HCT116 (cell line): ENCODE data around the gene CXADR. TPM values are rescaled to one million over a fixed set of nuclear protein-coding genes. Genes with fewer than 3 reads are reported as not detected.
A peak's percentile ranks its signal among the peaks of the same experiment; 100 is the strongest.

Experiments
- ATAC-seq: fragments of 200-7000 bp; cut with Tn5 transposase; 2 replicates; pipeline ENCODE4 v1.9.1; 2020; ENCODE audit warnings: mild to moderate bottlenecking, moderate library complexity
- BruUV-seq: library from RNA; stranded (reverse); fragments of 400-500 nt; replicated peaks from 2 replicates; lab custom pipeline; 2021; lab: Mats Ljungman, UMichigan
- CTCF ChIA-PET: fragments of 300-600 bp; sonication (Branson Sonifier 250); formaldehyde crosslinking; loops from one replicate; lab custom pipeline; 2021; ENCODE audit warnings: antibody characterized with exemption; lab: Charles Lee
- POLR2A ChIA-PET: fragments of 300-600, 350-600 bp; sonication (Branson Sonifier 250); formaldehyde crosslinking; loops from one replicate; lab custom pipeline; 2021; ENCODE audit warnings: antibody characterized with exemption; lab: Charles Lee
- RAD21 ChIA-PET, 2 experiments: fragments of 300-600 bp; sonication (Branson Sonifier 250); formaldehyde crosslinking; loops; one replicate each; lab custom pipeline; 2023; ENCODE audit warnings: low total read pairs in 2 of 2; ENCODE audit not compliant: uncharacterized antibody in 2 of 2, unreplicated experiment in 2 of 2, low non-redundant PET in 1 of 2; lab: Charles Lee
- DNase-seq: peaks from one replicate; pipeline ENCODE4 v3.0.0-alpha.2; 2010; ENCODE audit warnings: low read depth, low spot score
- H2AFZ ChIP-seq: fragments of 200-600 bp; shearing (Covaris generic), sonication (generic); 2 replicates; pipeline ENCODE4 v1.6.1; 2017; ENCODE audit warnings: low read depth, mixed run types, mixed read lengths, antibody characterized with exemption, low read length; ENCODE audit not compliant: poor library complexity, severe bottlenecking
- H3K27ac ChIP-seq: 2 replicates; pipeline ENCODE4 v1.5.1; 2012; ENCODE audit warnings: low read depth, low read length
- H3K27me3 ChIP-seq: fragments of 200-600 bp; sonication (generic); 2 replicates; pipeline ENCODE4 v1.6.1; 2016; ENCODE audit warnings: mixed run types, low read length, mixed read lengths; ENCODE audit not compliant: insufficient read depth
- H3K36me3 ChIP-seq, 2 experiments: fragments of 200-500 bp in 1 of 2; fragments of 200-600 bp in 1 of 2; sonication (Bioruptor generic) in 1 of 2; sonication (generic) in 1 of 2; 2 replicates each; pipeline versions ENCODE4 v1.5.1 to v1.6.1; 2014 to 2016; ENCODE audit warnings: low read length in 2 of 2, inconsistent platforms in 1 of 2, mixed read lengths in 1 of 2, mixed run types in 1 of 2; ENCODE audit not compliant: insufficient read depth in 2 of 2, control insufficient read depth in 1 of 2
- H3K4me1 ChIP-seq, 2 experiments: fragments of 200-600 bp in 1 of 2; sonication (generic) in 1 of 2; 2 replicates each; pipeline versions ENCODE4 v1.5.1 to v1.6.1; 2012 to 2017; ENCODE audit warnings: low read length in 2 of 2, inconsistent platforms in 1 of 2, mild to moderate bottlenecking in 1 of 2, mixed read lengths in 1 of 2, mixed run types in 1 of 2, moderate library complexity in 1 of 2; ENCODE audit not compliant: insufficient read depth in 2 of 2, control insufficient read depth in 1 of 2
- H3K4me2 ChIP-seq: fragments of 200-600 bp; sonication (generic); 2 replicates; pipeline ENCODE4 v1.6.1; 2017; ENCODE audit warnings: mixed run types, low read length, mixed read lengths
- H3K4me3 ChIP-seq, 2 experiments: fragments of 200-600 bp in 1 of 2; sonication (generic) in 1 of 2; replicated peaks in 1 of 2; 2 replicates each; pipeline ENCODE4 v1.5.1; 2011 to 2016; ENCODE audit warnings: low read length in 2 of 2, control low read depth in 1 of 2, low read depth in 1 of 2, mild to moderate bottlenecking in 1 of 2, mixed read lengths in 1 of 2, mixed run types in 1 of 2
- H3K79me2 ChIP-seq: fragments of 200-600 bp; sonication (generic); 2 replicates; pipeline ENCODE4 v1.6.1; 2017; ENCODE audit warnings: mild to moderate bottlenecking, mixed run types, low read length, moderate library complexity, mixed read lengths; ENCODE audit not compliant: insufficient read depth
- H3K9ac ChIP-seq: fragments of 200-600 bp; sonication (generic); 2 replicates; pipeline ENCODE4 v1.6.1; 2016; ENCODE audit warnings: low read length, mixed read lengths
- H3K9me2 ChIP-seq: fragments of 200-600 bp; sonication (generic), shearing (Covaris generic); 2 replicates; pipeline ENCODE4 v1.6.1; 2017; ENCODE audit warnings: mixed run types, mild to moderate bottlenecking, moderate library complexity; ENCODE audit not compliant: insufficient read depth
- H3K9me3 ChIP-seq, 2 experiments: fragments of 200-500 bp in 1 of 2; fragments of 200-600 bp in 1 of 2; sonication (Bioruptor generic) in 1 of 2; sonication (generic) in 1 of 2; 2 replicates each; pipeline ENCODE4 v1.6.1; 2014 to 2017; ENCODE audit warnings: low read length in 2 of 2, mixed read lengths in 2 of 2, inconsistent platforms in 1 of 2, low read depth in 1 of 2, mild to moderate bottlenecking in 1 of 2, mixed run types in 1 of 2, moderate library complexity in 1 of 2; ENCODE audit not compliant: control insufficient read depth in 1 of 2, insufficient read depth in 1 of 2
- H4K20me1 ChIP-seq: fragments of 200-600 bp; sonication (generic), shearing (Covaris generic); 2 replicates; pipeline ENCODE4 v1.6.1; 2017; ENCODE audit warnings: mixed run types, mild to moderate bottlenecking, moderate library complexity; ENCODE audit not compliant: insufficient read depth
- CBX3 ChIP-seq: IDR thresholded peaks from 2 replicates; pipeline ENCODE4 v1.6.1; 2012; ENCODE audit warnings: low read depth
- CEBPB ChIP-seq: IDR thresholded peaks from 2 replicates; pipeline ENCODE4 v1.6.1; 2012; ENCODE audit warnings: low read depth
- EGR1 ChIP-seq: IDR thresholded peaks from 2 replicates; pipeline ENCODE4 v1.6.1; 2012; ENCODE audit warnings: low read depth
- ELF1 ChIP-seq: IDR thresholded peaks from 2 replicates; pipeline ENCODE4 v1.6.1; 2012; ENCODE audit warnings: low read depth, borderline replicate concordance
- FOSL1 ChIP-seq: IDR thresholded peaks from 2 replicates; pipeline ENCODE4 v1.6.1; 2012; ENCODE audit warnings: low read depth
- POLR2A ChIP-seq: IDR thresholded peaks from 2 replicates; pipeline ENCODE4 v1.7.0; 2011; ENCODE audit warnings: borderline replicate concordance; ENCODE audit not compliant: insufficient read depth, insufficient read length; ENCODE audit errors: extremely low read depth
- POLR2AphosphoS5 ChIP-seq: IDR thresholded peaks from 2 replicates; pipeline ENCODE4 v1.6.1; 2011; ENCODE audit warnings: mild to moderate bottlenecking, low read depth, low read length, moderate library complexity
- RAD21 ChIP-seq: IDR thresholded peaks from 2 replicates; pipeline ENCODE4 v1.6.1; 2012; ENCODE audit warnings: low read depth, mild to moderate bottlenecking
- SIN3A ChIP-seq: IDR thresholded peaks from 2 replicates; pipeline ENCODE4 v1.6.1; 2012; ENCODE audit warnings: low read depth
- SP1 ChIP-seq: IDR thresholded peaks from 2 replicates; pipeline ENCODE4 v1.6.1; 2012; ENCODE audit warnings: low read depth
- SRF ChIP-seq: IDR thresholded peaks from 2 replicates; pipeline ENCODE4 v1.6.1; 2012; ENCODE audit warnings: low read depth
- TCF7L2 ChIP-seq: IDR thresholded peaks from 2 replicates; pipeline ENCODE4 v1.7.0; 2011; ENCODE audit warnings: borderline replicate concordance, inconsistent platforms; ENCODE audit not compliant: insufficient read depth, insufficient read length; ENCODE audit errors: extremely low read depth
- YY1 ChIP-seq: IDR thresholded peaks from 2 replicates; pipeline ENCODE4 v1.6.1; 2011; ENCODE audit warnings: low read length, low read depth, moderate library complexity, mild to moderate bottlenecking; ENCODE audit not compliant: insufficient replicate concordance; ENCODE audit errors: extremely low read depth
- ZNF274 ChIP-seq: fragments of 200-500 bp; sonication (Bioruptor generic); IDR thresholded peaks from 2 replicates; pipeline ENCODE4 v1.6.1; 2014; ENCODE audit warnings: mild to moderate bottlenecking, low read depth, low read length, inconsistent platforms
- intact Hi-C: fragments of 100-400 bp; cut with micrococcal nuclease; formaldehyde crosslinking; loops from 2 replicates; pipeline ENCODE4 v1.10.0; 2022
- total RNA-seq: library from RNA; stranded (reverse); gene quantifications from one replicate; pipeline ENCODE4 v1.2.1, GENCODE V29; 2021; ENCODE audit not compliant: unreplicated experiment
- TF ChIP-seq, protein P1 (sequence below): IDR thresholded peaks from 2 replicates; pipeline ENCODE4 v1.6.1; 2012
- TF ChIP-seq, protein P2 (sequence below): IDR thresholded peaks from 2 replicates; pipeline ENCODE4 v1.6.1; 2012
- TF ChIP-seq, protein P3 (sequence below), 3 experiments: fragments of 200-600 bp in 1 of 3; sonication (generic) in 1 of 3; IDR thresholded peaks in 2 of 3; conservative IDR thresholded peaks in 1 of 3; 2 replicates each; pipeline ENCODE4 v1.5.1; 2012 to 2017; ENCODE audit warnings: low read depth in 2 of 3, low read length in 2 of 3, antibody characterized with exemption in 1 of 3, borderline replicate concordance in 1 of 3, control low read depth in 1 of 3, mild to moderate bottlenecking in 1 of 3, mixed read lengths in 1 of 3, mixed run types in 1 of 3, moderate library complexity in 1 of 3; ENCODE audit not compliant: insufficient read depth in 1 of 3
- TF ChIP-seq, protein P4 (sequence below): IDR thresholded peaks from 2 replicates; pipeline ENCODE4 v1.6.1; 2011; ENCODE audit warnings: mild to moderate bottlenecking, low read length, moderate library complexity; ENCODE audit not compliant: insufficient replicate concordance; ENCODE audit errors: extremely low read depth
- TF ChIP-seq, protein P5 (sequence below): IDR thresholded peaks from 2 replicates; pipeline ENCODE4 v1.6.1; 2012; ENCODE audit warnings: low read depth

Gene CXADR
- total RNA-seq, 1 experiment from 2014 or later: 21.6 TPM

DNA sequence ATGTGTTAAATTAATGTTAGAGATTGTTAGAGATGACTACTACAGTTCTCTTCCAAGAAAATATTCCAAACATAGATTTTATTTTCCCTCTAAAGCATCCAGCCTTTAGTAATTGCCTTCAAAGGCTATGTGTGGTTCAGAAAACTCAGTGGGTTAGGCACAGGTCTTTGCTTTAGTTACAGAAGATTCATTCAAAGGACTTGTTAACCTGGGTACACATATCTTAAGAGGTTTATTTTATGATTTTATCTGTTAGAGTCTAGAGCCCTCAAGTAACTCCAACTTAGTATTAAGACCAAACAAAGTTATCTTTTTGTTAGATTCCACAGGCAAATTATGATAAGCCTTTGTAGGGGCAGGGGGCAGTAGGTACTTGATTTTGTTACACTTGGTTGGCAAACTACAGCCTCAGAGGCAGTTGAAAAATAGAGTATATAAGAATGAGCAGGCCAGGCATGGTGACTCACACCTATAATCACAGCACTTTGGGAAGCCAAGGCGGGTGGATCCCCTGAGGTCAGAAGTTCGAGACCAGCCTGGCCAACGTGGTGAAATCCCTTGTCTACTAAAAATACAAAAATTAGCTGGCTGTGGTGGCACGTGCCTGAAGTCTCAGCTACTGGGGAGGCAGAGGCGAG, 37.9 kb downstream of the CXADR start:
- Histone ChIP-seq H3K4me2 (peak overlapping the region; percentile 32), H3K9me2 (no peaks in the 10 kb centered on the region), H3K27me3 (no peaks in the 10 kb centered on the region), H3K9me3 (no peaks in the 10 kb centered on the region), H3K9ac (no peak overlapping the region), H2AFZ (no peak overlapping the region), H3K36me3 (peaks cover 0 to 7% of the 10 kb centered on the region in 2 experiments; a peak in 1 of 4 replicates), H3K4me1 (peaks cover 4 to 12% of the 10 kb centered on the region in 2 experiments; a peak in 2 of 4 replicates), H3K27ac (no peak overlapping the region), H3K4me3 (no peak overlapping the region), H4K20me1 (no peaks in the 10 kb centered on the region), H3K79me2 (no peaks in the 10 kb centered on the region)
- ChIA-PET RAD21 (no interaction called here), POLR2A (no interaction called here), CTCF (no interaction called here)
- no peak for DNase-seq
- no TSS peak for BruUV-seq
- no peak for ATAC-seq
- TF ChIP-seq SP1 (no peak), EGR1 (no peak), SRF (no peak), CEBPB (no peak), ZNF274 (no peak), ELF1 (no peak), CBX3 (no peak), POLR2A (no peak), RAD21 (no peak), SIN3A (no peak), POLR2AphosphoS5 (no peak), FOSL1 (no peak), YY1 (no peak), TCF7L2 (no peak)
- TF ChIP-seq, protein P1, sequence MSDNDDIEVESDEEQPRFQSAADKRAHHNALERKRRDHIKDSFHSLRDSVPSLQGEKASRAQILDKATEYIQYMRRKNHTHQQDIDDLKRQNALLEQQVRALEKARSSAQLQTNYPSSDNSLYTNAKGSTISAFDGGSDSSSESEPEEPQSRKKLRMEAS: no peak
- TF ChIP-seq, protein P2, sequence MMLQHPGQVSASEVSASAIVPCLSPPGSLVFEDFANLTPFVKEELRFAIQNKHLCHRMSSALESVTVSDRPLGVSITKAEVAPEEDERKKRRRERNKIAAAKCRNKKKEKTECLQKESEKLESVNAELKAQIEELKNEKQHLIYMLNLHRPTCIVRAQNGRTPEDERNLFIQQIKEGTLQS: no peak
- TF ChIP-seq, protein P3, sequence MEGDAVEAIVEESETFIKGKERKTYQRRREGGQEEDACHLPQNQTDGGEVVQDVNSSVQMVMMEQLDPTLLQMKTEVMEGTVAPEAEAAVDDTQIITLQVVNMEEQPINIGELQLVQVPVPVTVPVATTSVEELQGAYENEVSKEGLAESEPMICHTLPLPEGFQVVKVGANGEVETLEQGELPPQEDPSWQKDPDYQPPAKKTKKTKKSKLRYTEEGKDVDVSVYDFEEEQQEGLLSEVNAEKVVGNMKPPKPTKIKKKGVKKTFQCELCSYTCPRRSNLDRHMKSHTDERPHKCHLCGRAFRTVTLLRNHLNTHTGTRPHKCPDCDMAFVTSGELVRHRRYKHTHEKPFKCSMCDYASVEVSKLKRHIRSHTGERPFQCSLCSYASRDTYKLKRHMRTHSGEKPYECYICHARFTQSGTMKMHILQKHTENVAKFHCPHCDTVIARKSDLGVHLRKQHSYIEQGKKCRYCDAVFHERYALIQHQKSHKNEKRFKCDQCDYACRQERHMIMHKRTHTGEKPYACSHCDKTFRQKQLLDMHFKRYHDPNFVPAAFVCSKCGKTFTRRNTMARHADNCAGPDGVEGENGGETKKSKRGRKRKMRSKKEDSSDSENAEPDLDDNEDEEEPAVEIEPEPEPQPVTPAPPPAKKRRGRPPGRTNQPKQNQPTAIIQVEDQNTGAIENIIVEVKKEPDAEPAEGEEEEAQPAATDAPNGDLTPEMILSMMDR (IDR thresholded peaks at IDR 0.05 in 2 of 3, conservative IDR thresholded peaks at IDR 0.05 in 1 of 3; ENCODE audit: borderline replicate concordance in 1 of 3, insufficient read depth in 1 of 3, low read depth in 2 of 3, low read length in 2 of 3): no peak
- TF ChIP-seq, protein P4, sequence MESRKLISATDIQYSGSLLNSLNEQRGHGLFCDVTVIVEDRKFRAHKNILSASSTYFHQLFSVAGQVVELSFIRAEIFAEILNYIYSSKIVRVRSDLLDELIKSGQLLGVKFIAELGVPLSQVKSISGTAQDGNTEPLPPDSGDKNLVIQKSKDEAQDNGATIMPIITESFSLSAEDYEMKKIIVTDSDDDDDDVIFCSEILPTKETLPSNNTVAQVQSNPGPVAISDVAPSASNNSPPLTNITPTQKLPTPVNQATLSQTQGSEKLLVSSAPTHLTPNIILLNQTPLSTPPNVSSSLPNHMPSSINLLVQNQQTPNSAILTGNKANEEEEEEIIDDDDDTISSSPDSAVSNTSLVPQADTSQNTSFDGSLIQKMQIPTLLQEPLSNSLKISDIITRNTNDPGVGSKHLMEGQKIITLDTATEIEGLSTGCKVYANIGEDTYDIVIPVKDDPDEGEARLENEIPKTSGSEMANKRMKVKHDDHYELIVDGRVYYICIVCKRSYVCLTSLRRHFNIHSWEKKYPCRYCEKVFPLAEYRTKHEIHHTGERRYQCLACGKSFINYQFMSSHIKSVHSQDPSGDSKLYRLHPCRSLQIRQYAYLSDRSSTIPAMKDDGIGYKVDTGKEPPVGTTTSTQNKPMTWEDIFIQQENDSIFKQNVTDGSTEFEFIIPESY: no peak
- TF ChIP-seq, protein P5, sequence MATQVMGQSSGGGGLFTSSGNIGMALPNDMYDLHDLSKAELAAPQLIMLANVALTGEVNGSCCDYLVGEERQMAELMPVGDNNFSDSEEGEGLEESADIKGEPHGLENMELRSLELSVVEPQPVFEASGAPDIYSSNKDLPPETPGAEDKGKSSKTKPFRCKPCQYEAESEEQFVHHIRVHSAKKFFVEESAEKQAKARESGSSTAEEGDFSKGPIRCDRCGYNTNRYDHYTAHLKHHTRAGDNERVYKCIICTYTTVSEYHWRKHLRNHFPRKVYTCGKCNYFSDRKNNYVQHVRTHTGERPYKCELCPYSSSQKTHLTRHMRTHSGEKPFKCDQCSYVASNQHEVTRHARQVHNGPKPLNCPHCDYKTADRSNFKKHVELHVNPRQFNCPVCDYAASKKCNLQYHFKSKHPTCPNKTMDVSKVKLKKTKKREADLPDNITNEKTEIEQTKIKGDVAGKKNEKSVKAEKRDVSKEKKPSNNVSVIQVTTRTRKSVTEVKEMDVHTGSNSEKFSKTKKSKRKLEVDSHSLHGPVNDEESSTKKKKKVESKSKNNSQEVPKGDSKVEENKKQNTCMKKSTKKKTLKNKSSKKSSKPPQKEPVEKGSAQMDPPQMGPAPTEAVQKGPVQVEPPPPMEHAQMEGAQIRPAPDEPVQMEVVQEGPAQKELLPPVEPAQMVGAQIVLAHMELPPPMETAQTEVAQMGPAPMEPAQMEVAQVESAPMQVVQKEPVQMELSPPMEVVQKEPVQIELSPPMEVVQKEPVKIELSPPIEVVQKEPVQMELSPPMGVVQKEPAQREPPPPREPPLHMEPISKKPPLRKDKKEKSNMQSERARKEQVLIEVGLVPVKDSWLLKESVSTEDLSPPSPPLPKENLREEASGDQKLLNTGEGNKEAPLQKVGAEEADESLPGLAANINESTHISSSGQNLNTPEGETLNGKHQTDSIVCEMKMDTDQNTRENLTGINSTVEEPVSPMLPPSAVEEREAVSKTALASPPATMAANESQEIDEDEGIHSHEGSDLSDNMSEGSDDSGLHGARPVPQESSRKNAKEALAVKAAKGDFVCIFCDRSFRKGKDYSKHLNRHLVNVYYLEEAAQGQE: no peak
- intact Hi-C loops: no loop called here
